Peyer's patch (tissue), 4 donors: ENCODE results near the gene ALAS2. TPM values are rescaled to one million over a fixed set of nuclear protein-coding genes. Genes with fewer than 3 reads are reported as not detected.
A peak's percentile ranks its signal among the peaks of the same experiment; 100 is the strongest.
"Not testable (repeated sequence)": the region's sequence is repeated elsewhere in the genome, so short reads cannot be mapped to it uniquely, and the experiment has no call there.

ENCODE experiments used
- DNase-seq, 3 donors: peaks; one replicate each; pipeline ENCODE4 v3.0.0-alpha.2; 2017 to 2019
- H3K27ac ChIP-seq, 4 donors: fragments of 200-600 bp; sonication (generic); one replicate each; pipeline ENCODE4 v1.5.1; 2016 to 2019
- H3K27me3 ChIP-seq, 2 donors: fragments of 200-600 bp; sonication (generic); one replicate each; pipeline ENCODE4 v1.5.1; 2019
- H3K36me3 ChIP-seq, 3 donors: fragments of 200-600 bp; sonication (generic); one replicate each; pipeline ENCODE4 v1.5.1; 2016 to 2019
- H3K4me1 ChIP-seq, 4 donors: fragments of 200-600 bp; sonication (generic); one replicate each; pipeline ENCODE4 v1.5.1; 2016 to 2019
- H3K4me3 ChIP-seq, 4 donors: fragments of 200-600 bp; sonication (generic); 1 replicate in 3 of 4; 2 replicates in 1 of 4; pipeline ENCODE4 v1.5.1; 2016 to 2019; ENCODE audit warnings: mild to moderate bottlenecking in 1 of 4
- H3K9me3 ChIP-seq, 4 donors: fragments of 200-600 bp; sonication (generic); one replicate each; pipeline ENCODE4 v1.5.1; 2016 to 2019; ENCODE audit warnings: mild to moderate bottlenecking in 1 of 4
- POLR2A ChIP-seq, 2 donors: fragments of 450-650 bp; IDR thresholded peaks; one replicate each; pipeline ENCODE4 v1.5.1; 2017; ENCODE audit warnings: antibody characterized with exemption in 2 of 2, mild to moderate bottlenecking in 2 of 2, moderate library complexity in 2 of 2
- total RNA-seq, 4 donors: library from RNA; depleted of rRNA; stranded (reverse); fragments of >200 nt; gene quantifications; one replicate each; pipeline ENCODE4 v1.1.0, GENCODE V29; 2016
- TF ChIP-seq, protein P1 (sequence below), 6 experiments: fragments of 450-650 bp in 4 of 6; fragments of 200-600 bp in 2 of 6; sonication (generic) in 1 of 6; IDR thresholded peaks; one replicate each; pipeline ENCODE4 v1.5.1; 2017 to 2019; ENCODE audit warnings: antibody characterized with exemption in 6 of 6, mild to moderate bottlenecking in 3 of 6, moderate library complexity in 1 of 6

Gene ALAS2, protein sequence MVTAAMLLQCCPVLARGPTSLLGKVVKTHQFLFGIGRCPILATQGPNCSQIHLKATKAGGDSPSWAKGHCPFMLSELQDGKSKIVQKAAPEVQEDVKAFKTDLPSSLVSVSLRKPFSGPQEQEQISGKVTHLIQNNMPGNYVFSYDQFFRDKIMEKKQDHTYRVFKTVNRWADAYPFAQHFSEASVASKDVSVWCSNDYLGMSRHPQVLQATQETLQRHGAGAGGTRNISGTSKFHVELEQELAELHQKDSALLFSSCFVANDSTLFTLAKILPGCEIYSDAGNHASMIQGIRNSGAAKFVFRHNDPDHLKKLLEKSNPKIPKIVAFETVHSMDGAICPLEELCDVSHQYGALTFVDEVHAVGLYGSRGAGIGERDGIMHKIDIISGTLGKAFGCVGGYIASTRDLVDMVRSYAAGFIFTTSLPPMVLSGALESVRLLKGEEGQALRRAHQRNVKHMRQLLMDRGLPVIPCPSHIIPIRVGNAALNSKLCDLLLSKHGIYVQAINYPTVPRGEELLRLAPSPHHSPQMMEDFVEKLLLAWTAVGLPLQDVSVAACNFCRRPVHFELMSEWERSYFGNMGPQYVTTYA
- not detected for total RNA-seq

DNA sequence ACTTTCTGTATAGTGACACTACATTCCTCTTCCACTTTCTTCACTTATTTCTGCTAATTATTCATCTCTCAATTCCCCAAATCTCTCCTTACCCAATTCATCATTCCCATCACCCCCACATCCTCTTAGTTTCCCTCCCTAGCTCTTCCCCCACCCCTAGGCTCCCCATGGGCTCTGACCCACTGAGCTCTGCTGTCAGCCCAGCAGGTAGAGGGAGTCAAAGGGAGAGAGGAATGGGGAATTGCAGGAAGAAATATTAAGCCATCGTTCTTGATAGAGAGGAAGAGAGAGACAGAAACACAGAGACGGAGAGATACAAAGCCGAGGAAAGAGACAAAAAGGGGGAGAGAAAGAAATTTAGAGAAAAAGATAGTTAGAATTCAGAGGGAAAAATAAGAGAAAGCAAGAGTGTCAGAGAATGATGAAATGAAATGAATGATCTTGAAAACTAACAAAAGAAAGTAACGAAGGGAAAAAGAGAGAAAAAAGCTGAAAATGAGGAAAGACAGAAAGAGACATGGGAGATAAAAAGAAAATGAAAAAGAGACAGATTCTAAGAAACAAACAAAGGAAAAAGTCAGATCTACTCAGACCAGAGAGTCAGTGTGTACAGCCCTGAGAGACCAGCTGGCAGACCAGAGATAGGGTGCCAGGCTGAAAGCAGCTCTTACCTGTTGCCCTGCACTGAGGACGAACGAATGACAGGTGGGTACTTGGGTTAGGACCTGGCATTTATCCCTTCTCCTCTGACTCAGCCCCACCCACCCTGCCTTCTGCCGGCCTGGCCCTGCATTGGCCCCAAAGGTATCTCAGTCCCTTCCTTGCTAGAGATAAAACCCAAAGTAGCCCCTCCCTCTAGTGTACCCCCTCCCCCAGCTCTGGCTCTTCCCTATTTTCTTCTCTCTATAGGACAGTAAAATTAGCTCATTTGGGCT is at the start of gene ALAS2:
Gene ALAS2 (minus strand): TSS at position 707 of the 935 bp plus-strand sequence. CDS start 4,977 bp downstream, outside the sequence.
- no peak for DNase-seq
- no peak for TF ChIP-seq POLR2A (IDR thresholded peaks at IDR 0.05)
- TF ChIP-seq, protein P1, sequence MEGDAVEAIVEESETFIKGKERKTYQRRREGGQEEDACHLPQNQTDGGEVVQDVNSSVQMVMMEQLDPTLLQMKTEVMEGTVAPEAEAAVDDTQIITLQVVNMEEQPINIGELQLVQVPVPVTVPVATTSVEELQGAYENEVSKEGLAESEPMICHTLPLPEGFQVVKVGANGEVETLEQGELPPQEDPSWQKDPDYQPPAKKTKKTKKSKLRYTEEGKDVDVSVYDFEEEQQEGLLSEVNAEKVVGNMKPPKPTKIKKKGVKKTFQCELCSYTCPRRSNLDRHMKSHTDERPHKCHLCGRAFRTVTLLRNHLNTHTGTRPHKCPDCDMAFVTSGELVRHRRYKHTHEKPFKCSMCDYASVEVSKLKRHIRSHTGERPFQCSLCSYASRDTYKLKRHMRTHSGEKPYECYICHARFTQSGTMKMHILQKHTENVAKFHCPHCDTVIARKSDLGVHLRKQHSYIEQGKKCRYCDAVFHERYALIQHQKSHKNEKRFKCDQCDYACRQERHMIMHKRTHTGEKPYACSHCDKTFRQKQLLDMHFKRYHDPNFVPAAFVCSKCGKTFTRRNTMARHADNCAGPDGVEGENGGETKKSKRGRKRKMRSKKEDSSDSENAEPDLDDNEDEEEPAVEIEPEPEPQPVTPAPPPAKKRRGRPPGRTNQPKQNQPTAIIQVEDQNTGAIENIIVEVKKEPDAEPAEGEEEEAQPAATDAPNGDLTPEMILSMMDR (IDR thresholded peaks at IDR 0.05), result no peak
- H3K36me3 ChIP-seq, result no peaks in the 10 kb centered on the region
- no peak within 1 kb of the TSS for H3K27ac ChIP-seq
- no peaks in the 10 kb centered on the region for H3K9me3 ChIP-seq
- H3K27me3 ChIP-seq, result no peaks in the 10 kb centered on the region
- H3K4me3 ChIP-seq, result no peak within 1 kb of the TSS
- H3K4me1 ChIP-seq, result no peaks in the 10 kb centered on the region

DNA sequence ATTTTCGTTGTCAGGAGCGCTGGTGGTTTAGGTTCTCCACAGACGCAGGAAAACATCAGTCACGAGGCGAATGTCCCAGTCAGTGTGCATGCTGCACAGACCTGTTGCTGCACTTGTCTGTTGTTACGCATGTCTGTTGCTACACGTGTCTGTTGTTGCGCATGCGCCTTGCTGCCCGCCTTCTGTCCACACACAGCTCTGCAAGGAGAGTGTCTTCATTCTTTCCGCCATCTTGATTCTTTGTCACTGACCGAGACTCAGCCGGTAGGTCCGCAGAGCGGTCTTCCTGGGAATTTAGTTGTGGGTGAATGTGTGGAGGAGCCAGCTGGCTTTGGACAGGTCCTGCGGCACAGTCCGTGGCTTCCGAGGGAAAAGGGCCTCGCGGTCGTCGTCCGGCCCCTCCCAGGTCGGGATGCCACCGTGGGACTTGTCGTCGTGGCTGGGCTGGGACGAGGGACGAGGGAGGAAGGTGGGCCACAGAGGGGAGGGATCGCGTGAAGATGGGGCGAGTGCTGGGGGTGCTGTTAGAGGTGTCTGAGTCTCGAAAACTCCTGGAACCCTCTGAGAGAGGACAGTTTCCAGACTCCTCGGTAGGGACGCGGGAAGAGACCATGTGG is 44.2 kb upstream of the ALAS2 start, which contains the start of gene PAGE2B:
Gene PAGE2B (plus strand): TSS at position 180 of the 617 bp plus-strand sequence. CDS start 1,012 bp downstream, outside the sequence.
- Histone ChIP-seq H3K4me1 (no peaks in the 10 kb centered on the region), H3K27ac (no peak within 1 kb of the TSS), H3K36me3 (no peaks in the 10 kb centered on the region), H3K27me3 (no peaks in the 10 kb centered on the region), H3K9me3 (no peaks in the 10 kb centered on the region), H3K4me3 (no peak within 1 kb of the TSS)
- DNase-seq, result no peak
- TF ChIP-seq, protein P1 (IDR thresholded peaks at IDR 0.05), result no peak
- no peak for TF ChIP-seq POLR2A (IDR thresholded peaks at IDR 0.05)

DNA sequence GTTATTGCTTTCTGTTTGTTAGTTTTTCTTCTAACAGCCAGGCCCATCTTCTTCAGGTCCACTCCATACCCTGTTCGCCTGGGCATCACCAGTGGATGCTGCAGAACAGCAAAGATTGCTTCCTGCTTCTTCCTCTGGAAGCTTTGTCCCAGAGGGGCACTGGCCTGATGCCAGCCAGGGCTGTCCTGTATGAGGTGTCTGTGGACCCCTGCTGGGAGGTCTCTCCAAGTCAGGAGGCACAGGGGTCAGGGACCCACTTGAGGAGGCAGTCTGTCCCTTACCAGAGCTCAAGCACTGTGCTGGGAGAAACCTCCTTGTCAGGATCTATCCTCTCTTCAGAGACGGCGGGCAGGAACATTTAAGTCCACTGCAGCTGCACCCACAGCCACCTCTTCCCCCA is 41.5 kb upstream of the ALAS2 start:
- Histone ChIP-seq H3K36me3 (no peaks in the 10 kb centered on the region), H3K4me3 (no peak overlapping the region), H3K9me3 (no peaks in the 10 kb centered on the region), H3K4me1 (no peaks in the 10 kb centered on the region), H3K27me3 (no peaks in the 10 kb centered on the region), H3K27ac (no peak overlapping the region)
- DNase-seq, result no peak
- TF ChIP-seq POLR2A (IDR thresholded peaks at IDR 0.05), result no peak
- TF ChIP-seq, protein P1 (IDR thresholded peaks at IDR 0.05), result no peak

DNA sequence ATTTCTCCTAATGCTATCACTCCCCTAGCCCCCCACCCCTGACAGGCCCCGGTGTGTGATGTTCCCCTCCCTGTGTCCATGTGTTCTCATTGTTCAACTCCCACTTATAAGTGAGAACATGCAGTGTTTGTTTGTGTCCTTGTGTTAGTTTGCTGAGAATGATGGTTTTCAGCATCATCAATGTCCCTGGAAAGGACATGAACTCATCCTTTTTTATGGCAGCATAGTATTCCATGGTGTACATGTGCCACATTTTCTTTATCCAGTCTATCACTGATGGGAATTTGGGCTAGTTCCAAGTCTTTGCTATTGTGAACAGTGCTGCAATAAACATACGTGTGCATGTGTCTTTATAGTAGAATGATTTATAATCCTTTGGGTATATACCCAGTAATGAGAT is 36.4 kb upstream of the ALAS2 start:
- DNase-seq, H3K27me3 ChIP-seq, H3K27ac ChIP-seq, H3K9me3 ChIP-seq, H3K36me3 ChIP-seq, H3K4me3 ChIP-seq, H3K4me1 ChIP-seq: not testable (repeated sequence)

DNA sequence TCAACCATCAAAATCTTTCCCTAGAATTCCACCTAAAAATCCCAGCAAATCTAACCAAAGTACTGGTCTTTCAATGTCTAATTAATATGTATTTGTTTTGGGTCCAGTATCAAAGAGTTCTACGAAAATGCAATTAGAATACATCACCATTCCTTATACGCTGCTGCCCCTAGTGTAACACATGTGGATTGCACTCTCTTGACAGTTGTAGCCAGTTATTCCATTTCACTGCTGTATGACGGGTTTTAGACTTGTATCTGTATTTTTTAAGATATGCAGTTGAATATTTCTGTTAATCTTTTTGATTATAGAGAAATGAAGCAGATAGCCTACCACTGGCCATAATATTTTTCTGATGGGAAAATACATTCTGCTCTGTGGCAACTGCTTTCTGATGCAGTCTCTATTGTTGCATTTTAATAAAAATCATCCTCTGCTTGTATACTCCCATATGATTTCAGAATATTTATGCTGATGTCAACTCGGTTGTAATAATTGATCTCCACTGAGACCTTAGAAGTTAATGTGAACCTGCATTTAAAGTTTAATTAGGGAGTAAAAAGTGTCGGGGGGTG is 27.0 kb upstream of the ALAS2 start:
- H3K27me3 ChIP-seq, result no peaks in the 10 kb centered on the region
- H3K4me1 ChIP-seq, result no peaks in the 10 kb centered on the region
- TF ChIP-seq, protein P1 (IDR thresholded peaks at IDR 0.05), result peak; percentile 21 to 87 (median 74)
- no peak for TF ChIP-seq POLR2A (IDR thresholded peaks at IDR 0.05)
- no peak overlapping the region for H3K4me3 ChIP-seq
- H3K9me3 ChIP-seq, result no peaks in the 10 kb centered on the region
- peak in 2 of 3 donors; percentile 31 to 69 for DNase-seq
- no peaks in the 10 kb centered on the region for H3K36me3 ChIP-seq
- no peak overlapping the region for H3K27ac ChIP-seq
